HEK293 (cell line): ENCODE results near the gene MYRFL.

Experiments used
- GFI1B ChIP-seq: fragments of 450-650 bp; formaldehyde crosslinking; IDR thresholded peaks from 2 replicates; pipeline ENCODE4 v1.5.1; 2016; ENCODE audit warnings: missing biosample characterization, missing genetic modification characterization
- GLIS1 ChIP-seq: fragments of 450-650 bp; formaldehyde crosslinking; IDR thresholded peaks from 2 replicates; pipeline ENCODE4 v1.5.1; 2016; ENCODE audit warnings: missing biosample characterization, missing genetic modification characterization
- KLF1 ChIP-seq: fragments of 450-650 bp; formaldehyde crosslinking; IDR thresholded peaks from 2 replicates; pipeline ENCODE4 v1.5.1; 2016; ENCODE audit warnings: missing biosample characterization, missing genetic modification characterization
- SETDB1 ChIP-seq: IDR thresholded peaks from one replicate; pipeline ENCODE4 v1.6.1; 2017; ENCODE audit warnings: mild to moderate bottlenecking, low read length, moderate library complexity, mixed read lengths; ENCODE audit not compliant: insufficient read length
- YY1 ChIP-seq: fragments of 450-650 bp; formaldehyde crosslinking; IDR thresholded peaks from 2 replicates; pipeline ENCODE4 v1.5.1; 2018; ENCODE audit warnings: missing biosample characterization, missing genetic modification characterization
- ZFP69B ChIP-seq: fragments of 450-650 bp; formaldehyde crosslinking; IDR thresholded peaks from 2 replicates; pipeline ENCODE4 v1.5.1; 2016; ENCODE audit warnings: missing biosample characterization, missing genetic modification characterization
- ZNF473 ChIP-seq: fragments of 450-650 bp; formaldehyde crosslinking; IDR thresholded peaks from 2 replicates; pipeline ENCODE4 v1.5.1; 2017; ENCODE audit warnings: missing biosample characterization, missing genetic modification characterization
- ZNF558 ChIP-seq: fragments of 450-650 bp; formaldehyde crosslinking; IDR thresholded peaks from 2 replicates; pipeline ENCODE4 v1.5.1; 2016; ENCODE audit warnings: missing biosample characterization, missing genetic modification characterization
- ZNF571 ChIP-seq: fragments of 450-650 bp; formaldehyde crosslinking; IDR thresholded peaks from 2 replicates; pipeline ENCODE4 v1.5.0; 2017; ENCODE audit warnings: missing biosample characterization, missing genetic modification characterization
- ZNF76 ChIP-seq: fragments of 450-650 bp; formaldehyde crosslinking; IDR thresholded peaks from 2 replicates; pipeline ENCODE4; 2016; ENCODE audit warnings: low read depth, missing biosample characterization, missing genetic modification characterization, borderline replicate concordance
- TF ChIP-seq, protein P1 (sequence below): fragments of 450-650 bp; formaldehyde crosslinking; IDR thresholded peaks from 2 replicates; pipeline ENCODE4 v1.5.1; 2016; ENCODE audit warnings: missing biosample characterization, missing genetic modification characterization
- TF ChIP-seq, protein P2 (sequence below): sonication (generic); formaldehyde crosslinking; IDR thresholded peaks from 2 replicates; pipeline ENCODE4 v1.8.1; 2022; ENCODE audit warnings: mild to moderate bottlenecking, moderate library complexity, missing genetic modification reagents
- TF ChIP-seq, protein P3 (sequence below): fragments of 450-650 bp; formaldehyde crosslinking; IDR thresholded peaks from 2 replicates; pipeline ENCODE4 v1.5.1; 2016; ENCODE audit warnings: missing biosample characterization, missing genetic modification characterization

DNA sequence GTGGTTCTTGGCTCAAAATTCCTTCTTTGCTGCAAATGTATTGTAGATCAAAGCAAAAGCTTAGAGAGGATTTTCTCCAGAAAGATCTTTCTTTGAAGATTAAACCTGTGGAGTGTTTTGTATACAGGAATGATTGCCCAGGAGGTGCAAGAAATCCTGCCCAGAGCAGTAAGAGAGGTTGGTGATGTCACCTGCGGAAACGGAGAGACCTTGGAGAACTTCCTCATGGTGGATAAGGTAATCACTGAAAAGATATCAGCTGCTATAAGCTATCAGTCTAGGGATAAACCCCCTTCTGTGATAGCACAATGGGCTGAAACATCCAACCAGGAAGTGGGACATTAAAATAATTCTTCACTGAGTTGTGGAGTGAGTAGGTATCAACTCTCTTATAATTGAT lies 85.7 kb downstream of the MYRFL start:
- TF ChIP-seq YY1 (tag by site-specific recombination) (no peak), ZNF76 (no peak), GFI1B (tag by site-specific recombination) (no peak), ZNF558 (tag by site-specific recombination) (no peak), GLIS1 (tag by site-specific recombination) (no peak), ZNF571 (tag by site-specific recombination) (no peak), ZFP69B (tag by site-specific recombination) (no peak), KLF1 (no peak), ZNF473 (no peak), SETDB1 (no peak)
- TF ChIP-seq, protein P1, sequence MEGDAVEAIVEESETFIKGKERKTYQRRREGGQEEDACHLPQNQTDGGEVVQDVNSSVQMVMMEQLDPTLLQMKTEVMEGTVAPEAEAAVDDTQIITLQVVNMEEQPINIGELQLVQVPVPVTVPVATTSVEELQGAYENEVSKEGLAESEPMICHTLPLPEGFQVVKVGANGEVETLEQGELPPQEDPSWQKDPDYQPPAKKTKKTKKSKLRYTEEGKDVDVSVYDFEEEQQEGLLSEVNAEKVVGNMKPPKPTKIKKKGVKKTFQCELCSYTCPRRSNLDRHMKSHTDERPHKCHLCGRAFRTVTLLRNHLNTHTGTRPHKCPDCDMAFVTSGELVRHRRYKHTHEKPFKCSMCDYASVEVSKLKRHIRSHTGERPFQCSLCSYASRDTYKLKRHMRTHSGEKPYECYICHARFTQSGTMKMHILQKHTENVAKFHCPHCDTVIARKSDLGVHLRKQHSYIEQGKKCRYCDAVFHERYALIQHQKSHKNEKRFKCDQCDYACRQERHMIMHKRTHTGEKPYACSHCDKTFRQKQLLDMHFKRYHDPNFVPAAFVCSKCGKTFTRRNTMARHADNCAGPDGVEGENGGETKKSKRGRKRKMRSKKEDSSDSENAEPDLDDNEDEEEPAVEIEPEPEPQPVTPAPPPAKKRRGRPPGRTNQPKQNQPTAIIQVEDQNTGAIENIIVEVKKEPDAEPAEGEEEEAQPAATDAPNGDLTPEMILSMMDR (tag by site-specific recombination) = no peak
- TF ChIP-seq, protein P2, sequence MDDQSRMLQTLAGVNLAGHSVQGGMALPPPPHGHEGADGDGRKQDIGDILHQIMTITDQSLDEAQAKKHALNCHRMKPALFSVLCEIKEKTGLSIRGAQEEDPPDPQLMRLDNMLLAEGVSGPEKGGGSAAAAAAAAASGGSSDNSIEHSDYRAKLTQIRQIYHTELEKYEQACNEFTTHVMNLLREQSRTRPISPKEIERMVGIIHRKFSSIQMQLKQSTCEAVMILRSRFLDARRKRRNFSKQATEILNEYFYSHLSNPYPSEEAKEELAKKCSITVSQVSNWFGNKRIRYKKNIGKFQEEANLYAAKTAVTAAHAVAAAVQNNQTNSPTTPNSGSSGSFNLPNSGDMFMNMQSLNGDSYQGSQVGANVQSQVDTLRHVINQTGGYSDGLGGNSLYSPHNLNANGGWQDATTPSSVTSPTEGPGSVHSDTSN (CRISPR knock-in tag) = no peak
- TF ChIP-seq, protein P3, sequence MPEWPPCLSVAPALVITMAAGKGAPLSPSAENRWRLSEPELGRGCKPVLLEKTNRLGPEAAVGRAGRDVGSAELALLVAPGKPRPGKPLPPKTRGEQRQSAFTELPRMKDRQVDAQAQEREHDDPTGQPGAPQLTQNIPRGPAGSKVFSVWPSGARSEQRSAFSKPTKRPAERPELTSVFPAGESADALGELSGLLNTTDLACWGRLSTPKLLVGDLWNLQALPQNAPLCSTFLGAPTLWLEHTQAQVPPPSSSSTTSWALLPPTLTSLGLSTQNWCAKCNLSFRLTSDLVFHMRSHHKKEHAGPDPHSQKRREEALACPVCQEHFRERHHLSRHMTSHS (tag by site-specific recombination) = no peak
